Measurements from ENCODE around the gene GATAD2A.
"Not testable (repeated sequence)": the region's sequence is repeated elsewhere in the genome, so short reads cannot be mapped to it uniquely, and the experiment has no call there.

GATAD2A gene

DNA sequence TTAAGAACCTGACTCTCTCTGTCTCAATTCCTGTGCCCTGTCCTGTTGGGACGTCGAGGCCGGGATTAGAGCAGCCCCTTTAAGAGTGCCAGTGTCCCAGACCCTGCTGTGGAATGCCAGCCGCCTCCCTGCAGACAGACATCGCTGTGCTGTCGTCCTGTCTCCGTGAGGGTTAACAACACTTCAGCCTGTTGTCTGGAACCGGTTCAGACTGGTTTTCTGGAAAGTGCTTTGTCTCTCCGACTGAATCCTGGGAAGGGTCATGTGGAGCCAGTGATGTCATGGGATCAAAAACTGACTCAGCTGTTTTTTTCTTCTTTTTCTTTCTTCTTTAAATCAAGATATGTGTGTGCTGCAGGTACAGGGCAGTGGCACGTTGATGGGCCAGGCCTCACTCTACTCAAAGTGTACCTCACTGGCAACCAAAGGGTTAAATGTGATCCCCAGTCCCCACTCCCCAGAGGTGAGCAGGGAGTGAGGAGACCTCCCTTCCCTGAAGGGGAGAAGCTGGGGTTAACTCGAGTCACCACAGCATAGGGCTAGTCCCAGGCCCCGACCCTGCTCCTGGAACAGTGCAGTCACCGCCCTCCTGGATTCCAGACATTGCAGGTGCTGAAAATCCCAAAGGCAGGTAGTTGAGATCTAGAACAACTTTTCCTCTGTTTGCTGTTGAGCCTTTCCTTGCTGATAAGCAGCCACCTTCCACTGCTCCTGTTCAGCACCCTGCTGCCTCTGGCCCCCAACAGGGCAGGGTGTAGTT, 59.0 kb downstream of the GATAD2A start:
- DNase-seq (ENCODE audit: low read depth in 2 of 2) = no peak

DNA sequence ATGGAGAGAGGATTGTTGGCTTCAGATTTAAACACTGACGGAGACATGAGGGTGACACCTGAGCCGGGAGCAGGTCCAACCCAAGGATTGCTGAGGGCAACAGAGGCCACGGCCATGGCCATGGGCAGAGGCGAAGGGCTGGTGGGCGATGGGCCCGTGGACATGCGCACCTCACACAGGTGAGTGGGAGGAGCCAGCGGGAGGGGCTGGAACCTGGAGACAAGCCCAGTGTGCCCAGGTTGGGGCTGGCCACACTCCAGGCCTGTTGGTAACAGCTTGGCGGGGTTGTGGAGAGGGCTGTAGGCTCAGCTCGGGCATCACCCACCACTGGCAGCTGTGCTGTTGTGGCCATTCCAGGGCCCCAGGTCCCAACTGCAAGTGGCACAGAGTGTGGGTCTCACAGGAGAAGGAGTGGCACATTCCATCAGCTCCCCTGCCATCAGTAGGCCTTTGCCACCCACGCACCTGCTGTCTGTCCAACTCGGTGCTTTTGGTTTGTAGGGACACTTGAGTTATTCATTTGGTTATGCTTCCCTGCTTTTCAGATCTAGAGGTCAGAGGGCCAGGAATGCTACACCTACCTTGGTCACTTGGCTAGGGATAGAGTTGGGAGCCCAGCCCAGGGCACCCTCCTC, 60.1 kb downstream of the GATAD2A start:
- no peak for DNase-seq (ENCODE audit: low read depth in 2 of 2)

DNA sequence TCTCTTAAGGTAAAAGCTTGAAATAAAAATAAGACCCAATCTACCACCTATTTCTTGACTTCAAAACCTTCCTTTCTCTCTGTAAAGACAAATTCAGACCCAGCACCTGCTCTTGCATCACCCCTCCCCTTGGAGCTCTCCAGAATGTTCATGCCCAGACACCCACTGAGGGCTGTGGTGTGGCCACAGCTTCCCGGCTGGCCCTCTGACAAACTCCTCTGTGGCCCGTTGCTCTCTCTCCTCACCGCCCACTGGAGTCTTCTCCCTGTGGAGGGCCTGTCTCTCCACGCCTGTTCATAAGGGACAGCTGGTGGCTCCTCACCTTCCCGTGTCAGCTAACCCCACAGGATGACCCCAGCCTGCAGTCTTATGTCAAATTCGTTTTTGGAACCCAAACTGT, 60.7 kb downstream of the GATAD2A start:
- DNase-seq (ENCODE audit: low read depth in 2 of 2) = no peak

DNA sequence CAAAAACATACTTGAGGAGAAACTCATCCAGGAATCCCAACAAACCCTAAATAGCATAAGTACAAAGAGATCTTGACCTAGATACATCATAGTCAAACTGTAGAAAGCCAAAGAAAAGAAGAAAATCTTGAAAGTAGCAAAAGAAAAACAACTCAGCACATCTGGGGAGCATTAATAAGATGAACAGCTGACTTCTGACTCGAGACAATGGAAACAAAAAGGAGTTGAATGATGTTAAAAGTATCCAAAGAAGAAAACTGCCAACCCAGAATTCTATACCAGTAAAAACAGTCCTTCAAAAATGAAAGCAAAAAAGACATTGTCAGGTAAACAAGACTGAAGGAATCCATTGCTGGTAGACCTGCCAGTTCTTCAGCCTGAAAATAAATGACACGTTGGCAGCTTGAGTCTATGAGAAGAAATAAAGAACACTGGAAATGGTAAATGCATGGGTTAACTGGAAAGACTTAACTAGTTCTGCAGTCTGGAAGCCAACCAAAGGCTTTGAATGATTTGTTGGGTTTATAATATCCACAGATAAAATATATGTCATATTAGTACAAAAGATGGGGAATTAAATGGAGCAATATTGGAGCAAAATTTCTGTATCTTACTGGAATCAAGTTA, 63.1 kb downstream of the GATAD2A start:
- no peak for DNase-seq (ENCODE audit: low read depth in 2 of 2)

DNA sequence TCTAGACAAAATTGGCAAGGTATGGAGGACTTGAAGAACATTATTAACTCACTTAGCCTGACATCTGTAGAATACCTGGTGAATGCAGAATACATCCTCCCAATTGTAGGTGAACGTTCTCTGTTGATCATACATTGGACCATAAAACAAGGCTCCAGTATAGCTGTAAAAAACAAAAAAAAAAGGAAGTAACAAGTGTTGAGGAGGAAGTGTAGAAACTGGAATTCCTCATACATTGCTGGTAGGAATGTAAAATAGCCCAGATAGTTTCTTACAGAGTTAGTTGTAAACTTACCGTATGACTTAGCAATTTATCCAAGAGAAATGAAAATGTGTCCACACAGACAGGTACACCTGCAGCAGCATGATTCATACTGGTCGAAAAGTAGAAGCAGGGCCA, 65.1 kb downstream of the GATAD2A start:
- no peak for DNase-seq (ENCODE audit: low read depth in 2 of 2)

DNA sequence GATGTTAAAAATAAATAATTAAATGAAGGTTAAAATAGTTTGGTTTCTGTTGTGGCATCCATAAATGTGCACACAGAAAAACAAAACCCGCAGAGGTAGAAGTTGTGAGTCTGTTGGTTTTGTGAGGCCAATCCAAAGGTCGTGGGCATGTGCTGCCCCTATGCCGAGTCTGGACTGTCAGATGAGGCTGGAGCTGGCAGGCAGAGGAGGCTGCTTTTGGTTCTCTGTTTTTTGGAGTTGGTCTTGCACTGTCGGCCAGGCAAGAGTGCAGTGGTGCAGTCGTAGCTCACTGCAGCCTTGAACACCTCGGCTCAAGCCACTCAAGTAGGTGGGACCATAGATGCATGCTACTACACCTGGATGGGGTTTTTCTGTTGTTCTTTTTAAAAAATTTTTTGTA, 66.2 kb downstream of the GATAD2A start:
- DNase-seq (ENCODE audit: low read depth in 2 of 2) = no peak

DNA sequence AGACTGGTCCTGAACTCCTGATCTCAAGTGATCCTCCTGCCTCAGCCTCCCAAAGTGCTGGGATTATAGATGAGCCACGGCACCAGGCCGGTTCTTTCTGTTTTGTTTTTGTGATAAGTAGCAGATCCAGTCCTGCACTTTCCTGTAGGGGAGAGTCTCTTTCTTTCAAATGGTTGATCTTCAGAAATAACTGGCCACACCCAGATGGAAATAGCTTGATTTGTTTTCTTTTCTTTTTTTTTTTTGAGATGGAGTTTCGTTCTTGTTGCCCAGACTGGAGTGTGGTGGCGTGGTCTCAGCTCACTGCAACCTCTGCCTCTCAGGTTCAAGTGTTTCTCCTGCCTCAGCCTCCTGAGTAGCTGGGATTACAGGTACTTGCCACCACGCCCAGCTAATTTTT, 66.6 kb downstream of the GATAD2A start:
- not testable (repeated sequence) for DNase-seq (ENCODE audit: low read depth in 2 of 2)

DNA sequence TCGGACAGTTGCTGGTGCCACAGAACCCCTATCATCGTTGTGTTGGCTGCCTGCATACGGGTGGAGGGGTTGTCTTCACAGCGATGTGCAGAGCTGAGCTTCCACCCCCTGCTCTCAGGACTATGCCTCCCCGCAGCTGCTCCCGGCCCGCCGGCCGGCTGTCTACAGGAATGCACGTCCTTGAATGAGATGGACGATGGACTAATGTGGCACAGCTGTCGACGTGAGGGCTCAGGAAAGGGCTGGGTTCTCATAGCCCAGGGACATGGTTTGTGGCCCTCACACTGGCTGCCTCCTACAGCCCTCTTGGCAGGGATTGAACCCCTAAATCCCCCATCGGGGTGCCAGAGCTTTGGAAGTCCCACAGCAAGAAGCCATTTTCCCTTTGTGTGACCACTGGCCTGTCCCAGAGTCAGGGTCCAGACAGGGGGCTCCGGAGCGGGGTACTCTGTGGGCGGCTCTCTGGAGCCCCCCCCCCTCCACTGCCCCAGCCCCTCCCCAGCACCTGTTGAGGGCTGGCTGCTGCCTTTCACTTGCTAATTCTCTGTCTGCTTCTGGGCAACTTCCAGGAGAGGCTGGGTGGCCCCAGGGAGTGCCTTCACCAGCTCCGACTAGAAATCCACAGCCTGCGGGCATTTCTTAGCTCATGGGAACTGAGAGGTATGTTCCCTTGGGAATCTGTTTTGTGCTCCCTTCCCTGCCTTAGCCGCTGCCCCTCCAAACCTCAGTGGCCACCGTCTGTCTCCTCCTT, 69.7 kb downstream of the GATAD2A start:
- DNase-seq (ENCODE audit: low read depth in 2 of 2) = no peak

DNA sequence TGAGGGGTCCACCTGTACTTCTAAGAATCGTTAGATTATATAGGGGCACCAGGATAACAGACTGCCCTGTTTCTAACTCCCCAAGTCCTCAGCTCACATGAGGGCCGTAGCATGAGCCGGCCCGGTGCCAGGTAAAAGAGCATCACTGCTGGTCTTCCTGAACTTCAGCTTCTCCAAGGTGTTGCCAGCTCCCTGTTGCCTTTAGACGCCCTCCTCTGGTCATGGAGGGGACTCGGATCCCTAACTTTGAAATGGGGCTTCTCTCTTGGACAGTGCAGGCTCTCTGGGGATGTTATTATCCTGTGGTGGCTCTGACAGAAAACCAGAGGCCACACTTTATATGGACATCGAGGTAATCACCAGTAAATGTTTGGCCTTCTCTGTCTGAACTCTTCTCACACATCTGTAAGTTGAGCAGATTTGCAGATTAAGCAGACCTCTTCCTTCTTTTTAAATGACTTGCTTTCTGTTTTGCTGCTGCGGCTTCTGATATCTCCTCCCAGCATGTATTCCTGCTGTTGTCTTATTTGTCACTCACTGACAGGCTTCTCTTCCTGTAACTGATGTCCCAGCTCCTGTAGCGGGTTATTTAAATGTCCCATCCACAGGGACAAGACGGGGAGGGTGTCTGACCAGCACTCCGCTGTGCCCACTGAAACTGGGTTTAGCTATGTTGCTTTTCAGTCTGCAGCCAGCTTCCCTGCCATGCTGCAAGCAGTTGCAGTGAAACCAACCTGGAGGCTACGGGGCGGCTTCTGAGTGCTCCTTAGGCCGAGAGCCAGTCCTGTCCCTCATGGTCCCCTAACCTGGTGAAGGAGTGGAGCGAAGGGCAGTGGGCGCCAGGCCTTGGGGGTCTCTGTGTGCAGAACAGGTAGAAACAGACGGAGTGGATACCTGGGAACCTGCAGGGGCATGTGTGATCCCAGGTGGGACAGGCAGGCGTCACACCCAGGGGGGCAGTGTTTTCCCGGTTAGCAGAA, 70.7 kb downstream of the GATAD2A start:
- DNase-seq (ENCODE audit: low read depth in 2 of 2) = no peak

DNA sequence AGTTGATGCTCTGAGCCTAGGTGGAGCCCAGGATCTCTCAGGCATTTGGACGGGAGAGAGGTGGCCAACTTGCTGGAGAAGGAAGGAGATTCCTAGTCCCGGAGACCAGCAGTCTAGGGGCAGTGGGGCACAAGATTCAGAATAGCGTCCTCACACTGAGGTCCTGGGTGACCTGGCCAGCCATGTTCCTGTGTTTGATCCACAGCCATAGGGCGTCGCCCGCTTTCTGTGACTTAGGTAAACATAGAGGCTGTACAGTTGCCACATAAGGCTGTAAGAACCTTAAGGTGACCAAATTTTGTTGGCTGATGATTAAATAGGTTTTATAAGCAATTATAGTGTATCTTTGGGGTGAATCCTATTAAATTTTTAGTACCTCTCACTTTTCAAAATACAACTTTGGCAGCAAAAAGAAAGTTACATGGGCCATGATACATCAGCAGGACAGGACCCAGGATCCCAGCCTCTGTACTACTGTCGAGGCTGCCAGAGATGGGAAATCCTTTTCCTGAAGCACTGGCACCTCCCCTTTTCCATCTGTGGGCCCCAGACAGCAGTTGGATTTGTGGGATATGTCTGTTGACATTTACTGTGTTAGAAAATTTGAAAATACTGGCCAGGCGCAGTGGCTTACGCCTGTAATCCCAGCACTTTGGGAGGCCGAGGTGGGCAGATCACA, 72.4 kb downstream of the GATAD2A start:
- no peak for DNase-seq (ENCODE audit: low read depth in 2 of 2)

DNA sequence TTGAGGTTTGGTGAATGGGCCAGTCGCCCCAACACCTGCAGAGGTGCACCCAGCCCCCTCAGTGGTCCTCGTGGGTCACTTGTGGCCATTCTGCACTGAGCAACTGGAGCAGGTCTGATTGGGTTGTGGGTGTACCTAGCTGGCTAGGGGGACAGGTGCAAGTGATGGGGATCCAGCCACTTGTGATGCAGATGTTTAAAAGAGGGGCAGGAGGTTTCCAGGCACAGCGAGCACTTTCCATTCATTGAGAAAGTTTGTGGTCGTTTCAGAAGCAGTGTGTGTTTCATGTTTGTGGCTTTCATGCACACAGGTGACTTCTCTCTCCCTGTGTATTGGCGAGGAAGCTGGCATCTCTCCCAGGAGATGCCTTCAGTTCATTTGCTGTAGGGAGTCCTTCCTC, 75.2 kb downstream of the GATAD2A start:
- DNase-seq (ENCODE audit: low read depth in 2 of 2) = no peak

DNA sequence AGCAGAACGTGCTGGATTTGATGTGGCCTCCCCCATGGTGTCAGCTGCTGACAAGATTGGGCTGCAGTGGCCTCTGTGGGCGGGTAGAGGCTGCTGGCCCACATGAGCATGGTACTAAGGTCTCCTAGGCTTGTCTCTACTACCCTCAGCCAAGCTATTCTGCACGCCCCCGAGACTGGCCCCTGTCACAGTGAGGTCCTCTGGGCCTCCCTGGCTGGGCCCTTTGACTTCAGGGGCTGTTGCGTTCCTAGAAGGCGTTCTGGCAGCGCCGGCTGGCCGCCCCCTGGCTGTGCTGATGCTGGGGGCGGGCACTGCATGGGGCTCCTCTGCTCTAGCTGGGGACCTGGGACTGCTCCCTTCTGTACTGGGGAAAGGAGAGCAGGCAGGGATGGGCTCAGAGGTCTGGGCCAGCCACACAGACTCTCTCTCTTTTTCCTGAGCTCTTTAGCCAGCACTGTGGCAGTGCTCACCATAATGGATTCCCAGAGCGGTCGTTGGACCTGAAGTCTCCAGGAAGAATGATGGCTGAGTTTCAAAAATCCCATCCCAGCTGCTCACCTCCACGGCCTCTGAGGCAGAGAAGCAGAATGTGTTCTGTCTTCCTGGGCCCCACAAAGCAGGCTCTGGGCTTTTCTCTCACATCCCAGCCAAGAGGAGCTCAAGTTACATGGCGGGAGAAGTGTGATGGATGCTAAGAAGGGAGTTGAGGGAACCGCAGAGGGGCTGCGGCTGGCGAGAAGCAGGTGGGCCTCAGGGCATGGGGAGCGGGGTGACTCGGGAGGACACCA, 77.5 kb downstream of the GATAD2A start:
- no peak for DNase-seq (ENCODE audit: low read depth in 2 of 2)

DNA sequence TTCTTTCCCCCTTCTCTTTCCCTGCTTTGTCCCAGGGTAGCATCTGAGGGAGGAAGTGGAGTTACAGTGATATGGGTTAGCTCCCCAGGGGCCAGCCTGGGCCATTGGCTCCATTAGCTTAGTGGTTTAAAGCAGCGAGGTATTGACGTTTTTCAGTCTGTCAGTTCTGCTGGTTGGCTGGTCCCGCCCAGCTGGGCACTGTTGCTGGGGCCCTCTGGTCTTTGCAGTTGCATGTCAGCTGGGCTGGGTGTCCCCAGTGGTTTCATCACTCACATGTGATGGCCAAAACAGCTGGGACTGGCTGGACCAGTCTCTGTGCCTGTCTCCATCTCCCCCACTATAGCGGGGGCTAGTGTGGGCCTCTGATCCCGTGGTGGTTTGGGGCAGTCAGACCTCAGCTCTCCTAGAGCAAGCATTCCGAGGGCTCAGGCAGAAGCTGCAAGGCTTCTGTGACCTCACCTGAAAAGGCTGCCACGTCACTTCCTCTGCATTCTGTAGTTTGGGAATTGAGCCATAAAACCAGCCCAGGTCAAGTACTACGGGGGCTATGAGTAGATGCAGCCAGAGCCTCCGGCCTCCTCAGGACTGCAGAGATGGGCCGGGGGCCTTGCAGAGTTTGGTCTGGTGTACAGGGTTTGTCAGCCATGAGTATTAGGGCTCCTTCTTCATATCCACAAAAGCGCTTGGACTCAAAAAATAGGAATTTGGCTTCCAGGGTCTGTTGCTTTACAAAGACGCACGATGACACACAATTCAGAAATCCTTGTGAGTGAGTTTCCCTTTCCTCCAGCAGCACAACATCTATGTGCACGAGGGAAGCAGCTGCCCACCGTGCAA, 79.9 kb downstream of the GATAD2A start:
- DNase-seq (ENCODE audit: low read depth in 2 of 2) = no peak

DNA sequence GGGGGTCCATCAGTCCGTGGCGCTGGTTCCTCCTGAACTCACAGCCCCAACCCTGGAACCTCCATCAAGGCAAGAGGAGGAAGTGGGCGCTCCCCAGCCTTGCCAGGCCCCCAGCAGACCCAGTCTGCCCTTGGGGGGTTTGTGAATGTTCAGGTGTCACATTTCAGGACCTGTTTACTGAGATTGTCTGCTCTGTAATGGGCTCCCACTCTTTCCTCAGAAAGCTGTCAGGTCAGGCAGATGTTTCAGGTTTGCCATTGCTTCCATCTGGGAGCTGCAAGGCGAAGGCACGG, 80.5 kb downstream of the GATAD2A start:
- no peak for DNase-seq (ENCODE audit: low read depth in 2 of 2)

DNA sequence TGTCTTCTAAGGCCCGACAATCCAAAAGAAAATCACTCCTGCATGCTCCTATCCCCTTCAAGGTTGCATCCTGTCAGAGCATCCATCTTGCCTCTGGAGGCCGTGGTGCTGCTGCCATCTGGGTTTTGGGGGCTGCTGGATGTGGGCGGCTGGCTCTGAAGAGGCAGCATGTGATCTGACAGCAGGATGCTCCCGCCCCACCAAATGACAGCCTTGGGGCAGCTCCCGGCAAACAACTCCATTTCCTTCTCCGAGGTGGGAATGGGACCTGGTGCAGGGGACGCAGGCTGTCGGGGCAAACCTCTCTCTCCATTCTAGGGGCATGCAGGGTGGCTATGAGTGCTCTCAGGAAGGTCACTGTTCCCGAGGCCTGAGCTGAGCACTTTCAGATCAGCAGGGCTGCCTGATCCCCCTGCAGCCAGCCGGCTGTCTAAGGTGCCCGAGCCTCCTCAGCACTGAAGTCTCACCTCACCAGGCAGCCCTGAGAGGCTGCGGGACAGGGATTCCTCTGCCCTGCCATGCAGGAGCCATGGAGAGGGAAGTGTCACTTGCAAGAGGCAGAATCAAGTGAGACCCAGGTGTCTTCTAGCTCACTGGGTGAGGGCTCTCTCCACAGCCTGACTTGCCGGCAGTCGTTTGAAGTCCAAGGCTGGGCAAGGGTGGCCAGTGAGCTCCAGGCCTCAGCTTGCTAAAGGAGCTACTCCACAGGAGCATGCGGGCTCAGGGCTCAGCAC, 81.0 kb downstream of the GATAD2A start:
- DNase-seq (ENCODE audit: low read depth in 2 of 2) = no peak

DNA sequence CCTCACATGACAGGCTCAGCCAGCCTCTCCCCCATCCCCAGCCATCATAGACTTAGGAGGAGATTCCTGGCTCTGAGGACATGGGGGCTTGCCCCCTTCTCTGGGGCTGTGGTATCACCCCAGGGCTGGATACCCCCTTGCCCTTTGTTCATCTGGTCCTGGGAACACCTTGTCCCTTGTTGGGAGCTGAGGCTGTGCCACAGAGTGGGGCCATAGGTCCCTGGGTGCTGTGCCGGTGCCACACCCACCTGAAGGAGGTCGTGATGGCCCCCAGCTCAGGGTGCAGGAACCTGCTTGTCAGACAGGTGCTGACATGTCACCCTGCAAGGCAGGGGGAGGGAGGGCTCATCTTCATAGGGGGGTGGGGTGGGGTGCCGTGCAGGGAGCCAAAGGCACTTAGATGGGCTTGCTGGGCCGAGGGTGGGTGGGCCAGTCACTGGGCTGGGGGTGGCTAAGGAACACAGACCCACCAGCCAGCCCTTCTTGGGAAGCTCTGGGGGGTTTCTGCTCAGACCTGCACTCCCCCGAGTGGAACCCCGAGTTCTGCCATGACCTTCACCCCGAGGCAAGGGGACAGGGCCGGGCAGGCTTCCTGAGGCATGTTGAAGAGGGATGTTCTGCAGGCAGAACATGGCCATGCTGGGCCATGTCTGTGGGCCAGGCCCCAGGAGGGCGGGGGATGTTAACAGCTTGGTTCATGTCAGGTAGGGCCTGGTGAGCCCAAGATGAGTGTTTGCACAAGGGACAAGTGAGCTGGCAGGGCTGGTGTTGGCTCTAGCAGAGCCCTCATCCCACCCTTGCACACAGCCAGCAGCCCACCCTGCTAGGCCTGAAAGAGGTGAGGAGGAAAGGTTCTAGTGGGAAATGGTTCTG, 81.8 kb downstream of the GATAD2A start:
- no peak for DNase-seq (ENCODE audit: low read depth in 2 of 2)

Measured in activated CD8-positive, alpha-beta memory T cell treated with anti-CD3 and anti-CD28 coated beads for 4 hours (primary cell).